NT2/D1 (cell line): Measurements from ENCODE around the gene MRPL47.

Source experiments
- YY1 ChIP-seq: IDR thresholded peaks from 2 replicates; pipeline ENCODE4 v1.6.1; 2011; ENCODE audit not compliant: insufficient read length, insufficient read depth
- ZNF274 ChIP-seq: IDR thresholded peaks from 2 replicates; pipeline ENCODE4 v1.6.1; 2011; ENCODE audit warnings: mild to moderate bottlenecking, low read depth, low read length

DNA sequence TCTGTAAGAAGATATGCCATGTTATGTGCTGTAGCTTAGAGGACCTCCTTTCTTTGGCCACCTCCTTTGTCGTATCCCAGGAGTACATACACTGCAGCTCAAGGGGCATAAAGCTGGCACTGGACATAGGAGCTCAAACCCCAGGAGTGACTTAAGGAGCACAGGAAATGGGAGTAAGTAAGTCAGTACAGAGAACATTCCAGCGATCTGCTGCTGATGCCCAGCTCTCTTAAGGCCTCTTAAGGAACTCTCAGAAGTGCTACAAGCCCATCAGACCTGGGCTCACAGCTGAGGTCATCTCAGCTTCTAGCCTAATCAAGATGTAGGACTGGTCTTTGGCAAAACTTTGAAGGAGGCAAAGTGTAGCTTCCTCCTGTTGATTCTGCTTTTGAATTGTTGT is 63.3 kb downstream of the MRPL47 start:
- TF ChIP-seq ZNF274 (no peak), YY1 (no peak)
